ENCODE data around the gene CFAP77. TPM values are rescaled to one million over a fixed set of nuclear protein-coding genes. Genes with fewer than 3 reads are reported as not detected.

CFAP77 gene
- total and polyA plus RNA-seq, 2 of the 8 experiments (the other 6 are each of a cell fraction or from before 2014, with no cell fraction given), result 0.63 to 0.97 TPM

DNA sequence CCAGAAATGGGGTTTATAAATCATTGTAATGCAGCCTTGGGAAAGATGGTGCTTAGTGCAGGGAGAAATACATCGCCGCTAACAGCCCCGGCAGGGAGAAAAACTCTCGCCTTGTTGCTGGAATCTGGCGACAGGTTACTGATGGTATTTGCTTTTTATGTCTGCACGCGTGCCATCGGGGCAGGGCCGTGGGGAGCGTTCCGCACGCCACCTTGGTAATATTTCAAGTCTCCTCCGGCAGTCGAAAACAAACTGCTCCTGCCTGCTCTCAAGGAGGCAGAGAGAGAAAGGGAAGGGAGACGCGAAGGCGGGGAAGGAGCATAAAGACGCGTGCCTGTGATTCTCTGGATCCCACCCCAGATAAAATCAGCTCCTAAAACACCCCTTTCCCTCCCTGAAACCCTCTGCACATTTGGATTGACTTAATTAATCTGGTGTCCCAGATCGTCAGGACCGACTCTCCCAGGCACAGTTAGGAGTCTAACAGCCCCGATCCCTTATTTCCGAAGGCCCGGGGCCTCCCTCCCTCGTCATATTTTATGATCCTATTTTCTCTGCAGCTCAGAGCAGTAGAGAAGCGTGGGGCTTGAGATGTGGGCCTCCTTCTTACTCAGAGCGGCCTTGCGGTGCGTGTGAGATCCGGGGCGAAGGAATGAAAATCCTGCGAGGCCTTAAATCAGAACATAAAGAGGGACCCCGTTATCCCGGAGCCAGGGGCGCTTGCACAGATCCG lies 47.7 kb downstream of the CFAP77 start:
- H3K79me1 ChIP-seq (ENCODE audit: low read depth, low read length), result no peaks in the 10 kb centered on the region
- WGBS, 2 experiments (ENCODE audit: extremely low coverage in 1 of 2, insufficient coverage in 1 of 2, insufficient read length in 1 of 2, insufficient replicate concordance in 2 of 2, low coverage in 1 of 2, low lambda C conversion rate in 2 of 2, missing lambda C conversion rate in 1 of 2), result 91% methylated on average over 34 of the region's 36 CpGs; no CpG with 5 or more reads in 1 of the 2 experiments
- H3K27ac ChIP-seq (ENCODE audit: low read depth, low read length), result no peak overlapping the region
- H2AK5ac ChIP-seq (ENCODE audit: low read depth, low read length), result no peak overlapping the region
- H3K27me3 ChIP-seq (replicated peaks in 1 of 4; ENCODE audit: control insufficient read depth in 3 of 4, extremely low read depth in 1 of 4, insufficient read depth in 3 of 4, low read length in 3 of 4), result no peaks in the 10 kb centered on the region
- no peak overlapping the region for H3K4me3 ChIP-seq (ENCODE audit: extremely low read depth in 1 of 4, insufficient read depth in 2 of 4, low read depth in 3 of 4, low read length in 4 of 4)
- H2BK20ac ChIP-seq (ENCODE audit: low read length), result no peak overlapping the region
- no peaks in the 10 kb centered on the region for H3K9me3 ChIP-seq (ENCODE audit: insufficient read depth in 2 of 2, low read depth in 1 of 2, low read length in 1 of 2)
- H2AFZ ChIP-seq (ENCODE audit: low read length), result no peak overlapping the region
- no peak overlapping the region for H3K56ac ChIP-seq (replicated peaks; ENCODE audit: insufficient read length, low read depth, low read length)
- no peak overlapping the region for H3K18ac ChIP-seq (ENCODE audit: extremely low read depth, low read length)
- H3K23ac ChIP-seq (ENCODE audit: insufficient read length), result no peak overlapping the region
- H3K9ac ChIP-seq (replicated peaks in 1 of 4; ENCODE audit: extremely low read depth in 1 of 4, low read depth in 3 of 4, low read length in 3 of 4), result no peak overlapping the region
- ChIA-PET POLR2A (ENCODE audit: partially characterized antibody) (interaction anchor here (1.5 kb wide), 2 partner anchors 11 to 16 kb away, joined by 3 read pairs; no protein-coding TSS in a partner anchor), CTCF (ENCODE audit: partially characterized antibody) (interaction anchor here (0.9 to 4.9 kb wide), 13 partner anchors 11 to 207 kb away, joined by 3 to 39 read pairs (median 3); no protein-coding TSS in a partner anchor)
- no peak overlapping the region for H3K14ac ChIP-seq (ENCODE audit: insufficient read length)
- TF ChIP-seq, protein P1, sequence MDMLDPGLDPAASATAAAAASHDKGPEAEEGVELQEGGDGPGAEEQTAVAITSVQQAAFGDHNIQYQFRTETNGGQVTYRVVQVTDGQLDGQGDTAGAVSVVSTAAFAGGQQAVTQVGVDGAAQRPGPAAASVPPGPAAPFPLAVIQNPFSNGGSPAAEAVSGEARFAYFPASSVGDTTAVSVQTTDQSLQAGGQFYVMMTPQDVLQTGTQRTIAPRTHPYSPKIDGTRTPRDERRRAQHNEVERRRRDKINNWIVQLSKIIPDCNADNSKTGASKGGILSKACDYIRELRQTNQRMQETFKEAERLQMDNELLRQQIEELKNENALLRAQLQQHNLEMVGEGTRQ (IDR thresholded peaks at IDR 0.05; ENCODE audit: low read length), result no peak
- TF ChIP-seq RAD21 (IDR thresholded peaks at IDR 0.05 in 1 of 2, conservative IDR thresholded peaks at IDR 0.05 in 1 of 2; ENCODE audit: low read depth in 2 of 2, low read length in 2 of 2) (no peak), EZH2 (IDR thresholded peaks at IDR 0.05; ENCODE audit: low read depth, low read length, severe bottlenecking) (no peak), SIN3A (conservative IDR thresholded peaks at IDR 0.05 in 1 of 2, IDR thresholded peaks at IDR 0.05 in 1 of 2; ENCODE audit: low read depth in 1 of 2, low read length in 2 of 2) (no peak), TAF7 (optimal IDR thresholded peaks at IDR 0.05; ENCODE audit: borderline replicate concordance, low read depth, low read length) (no peak), POU5F1 (IDR thresholded peaks at IDR 0.05; ENCODE audit: low read depth, low read length) (no peak), BRCA1 (IDR thresholded peaks at IDR 0.05; ENCODE audit: low read depth, low read length) (no peak)
- H4K8ac ChIP-seq (ENCODE audit: extremely low read depth, insufficient read depth, low read length), result peak overlapping the region; percentile 37; the same call in 1 of the 2 replicates
- peaks cover 0 to 4% of the 10 kb centered on the region in 2 experiments for H4K20me1 ChIP-seq (replicated peaks in 1 of 2; ENCODE audit: control insufficient read depth in 1 of 2, insufficient read depth in 2 of 2, low read length in 2 of 2)
- H3K23me2 ChIP-seq (ENCODE audit: low read depth, low read length), result peaks cover 6% of the 10 kb centered on the region; the same call in 1 of the 2 replicates
- no peak overlapping the region for H4K91ac ChIP-seq (replicated peaks; ENCODE audit: insufficient read length, low read length)
- FAIRE-seq (no peak), DNase-seq (ENCODE audit: low read depth in 1 of 2, low spot score in 2 of 2) (no peak)
- no peak overlapping the region for H4K5ac ChIP-seq (ENCODE audit: insufficient read length, low read depth, low read length)
- no peak overlapping the region for H3K4ac ChIP-seq (replicated peaks; ENCODE audit: insufficient read length, low read depth, low read length)
- H3K4me1 ChIP-seq (replicated peaks in 1 of 4; ENCODE audit: control insufficient read depth in 3 of 4, insufficient read depth in 4 of 4, low read length in 3 of 4), result no peaks in the 10 kb centered on the region; a peak in 2 of 7 replicates
- no peak overlapping the region for H3K4me2 ChIP-seq (ENCODE audit: insufficient read depth in 1 of 2, low read depth in 2 of 2, low read length in 2 of 2)
- no peak overlapping the region for H2BK12ac ChIP-seq (ENCODE audit: low read depth, low read length)
- H2BK5ac ChIP-seq (ENCODE audit: low read depth, low read length), result no peak overlapping the region
- no peak overlapping the region for H2BK15ac ChIP-seq (ENCODE audit: low read length)
- no peak overlapping the region for H2BK120ac ChIP-seq (replicated peaks; ENCODE audit: low read depth, low read length)
- H3K79me2 ChIP-seq (ENCODE audit: control insufficient read depth in 1 of 2, insufficient read depth in 2 of 2, low read length in 2 of 2), result no peaks in the 10 kb centered on the region
- H3K36me3 ChIP-seq (ENCODE audit: control insufficient read depth in 2 of 4, insufficient read depth in 4 of 4, low read length in 3 of 4), result no peaks in the 10 kb centered on the region

Data from H1 (cell line).